ENCODE data around the gene CYP26A1.

CYP26A1 gene

DNA sequence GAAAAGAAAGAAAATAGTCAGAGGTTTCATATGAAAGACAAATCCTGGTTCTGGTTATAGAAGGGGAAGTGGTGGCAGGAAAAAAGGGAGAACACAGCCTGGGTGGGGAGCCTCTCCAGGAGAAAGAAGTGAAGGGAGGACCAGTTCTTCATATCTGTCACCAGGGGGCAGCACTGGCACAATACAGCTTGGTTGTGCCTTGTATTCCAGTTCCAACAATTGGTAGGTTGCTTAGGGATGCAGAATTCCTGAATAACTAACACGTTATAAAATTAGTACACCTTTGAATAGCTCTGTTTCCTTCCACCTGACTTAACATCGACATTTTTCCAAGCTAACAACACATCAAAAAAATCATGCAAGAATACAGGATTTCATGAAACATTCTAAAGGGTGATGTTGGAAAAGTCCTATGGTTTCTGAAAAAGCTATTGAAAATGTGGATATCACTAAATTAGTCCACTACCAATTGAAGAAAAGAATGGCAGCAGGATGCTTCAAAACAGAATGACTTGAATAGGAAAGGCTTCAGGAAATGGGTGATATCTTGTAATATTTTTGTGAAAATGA, 52.9 kb downstream of the CYP26A1 start:
- no peak for DNase-seq (ENCODE audit: low read depth)
- TF ChIP-seq, protein P1, sequence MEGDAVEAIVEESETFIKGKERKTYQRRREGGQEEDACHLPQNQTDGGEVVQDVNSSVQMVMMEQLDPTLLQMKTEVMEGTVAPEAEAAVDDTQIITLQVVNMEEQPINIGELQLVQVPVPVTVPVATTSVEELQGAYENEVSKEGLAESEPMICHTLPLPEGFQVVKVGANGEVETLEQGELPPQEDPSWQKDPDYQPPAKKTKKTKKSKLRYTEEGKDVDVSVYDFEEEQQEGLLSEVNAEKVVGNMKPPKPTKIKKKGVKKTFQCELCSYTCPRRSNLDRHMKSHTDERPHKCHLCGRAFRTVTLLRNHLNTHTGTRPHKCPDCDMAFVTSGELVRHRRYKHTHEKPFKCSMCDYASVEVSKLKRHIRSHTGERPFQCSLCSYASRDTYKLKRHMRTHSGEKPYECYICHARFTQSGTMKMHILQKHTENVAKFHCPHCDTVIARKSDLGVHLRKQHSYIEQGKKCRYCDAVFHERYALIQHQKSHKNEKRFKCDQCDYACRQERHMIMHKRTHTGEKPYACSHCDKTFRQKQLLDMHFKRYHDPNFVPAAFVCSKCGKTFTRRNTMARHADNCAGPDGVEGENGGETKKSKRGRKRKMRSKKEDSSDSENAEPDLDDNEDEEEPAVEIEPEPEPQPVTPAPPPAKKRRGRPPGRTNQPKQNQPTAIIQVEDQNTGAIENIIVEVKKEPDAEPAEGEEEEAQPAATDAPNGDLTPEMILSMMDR (conservative IDR thresholded peaks at IDR 0.05; ENCODE audit: control insufficient read depth, insufficient read depth, low read depth, low read length) = peak; percentile 48
- H3K4me3 ChIP-seq (ENCODE audit: control insufficient read depth, low read depth, low read length) = no peak overlapping the region

Measured in fibroblast of mammary gland (primary cell).